ENCODE measurements around the gene IQGAP2.
"Not testable (repeated sequence)": the region's sequence is repeated elsewhere in the genome, so short reads cannot be mapped to it uniquely, and the experiment has no call there.

The IQGAP2 gene

DNA sequence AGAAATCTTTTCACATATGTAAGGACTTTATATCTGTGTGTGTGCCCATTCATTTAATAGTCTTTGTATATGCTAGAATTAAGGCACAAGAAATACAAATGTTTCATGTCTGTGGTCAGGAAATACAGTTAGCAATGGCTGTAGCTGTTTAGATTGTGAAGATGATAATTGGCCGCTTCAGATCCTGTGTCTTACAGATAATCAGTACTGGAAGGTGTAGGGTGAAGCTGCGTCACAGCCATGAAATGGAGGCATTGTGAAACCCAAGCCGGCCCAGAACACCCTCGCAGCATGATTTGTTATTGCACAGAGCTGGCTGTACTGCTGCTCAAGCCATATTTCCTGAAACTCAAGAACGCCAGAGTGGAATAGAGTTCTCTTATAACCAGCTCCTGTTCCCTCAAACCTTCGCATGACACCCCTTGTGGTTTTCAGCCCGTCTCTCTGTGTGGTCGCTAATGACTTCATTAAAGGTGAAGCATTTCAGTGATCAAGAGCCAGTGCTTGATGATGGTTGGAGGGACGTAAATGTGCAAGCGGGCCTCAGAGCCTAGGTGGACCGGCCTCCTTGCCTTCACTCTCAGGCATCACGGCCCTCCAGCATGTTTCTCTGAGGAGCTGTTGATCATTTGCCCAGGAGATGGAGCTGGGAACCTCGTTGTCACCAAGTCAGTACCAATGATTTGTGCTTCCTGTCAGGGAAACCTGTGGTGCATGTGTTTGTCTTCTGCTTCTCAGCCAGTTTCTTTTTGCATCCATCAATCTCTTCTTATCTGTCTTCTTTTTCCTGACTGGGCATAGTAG lies 140.0 kb downstream of the IQGAP2 start:
- DNase-seq (ENCODE audit: low spot score) = no peak

- no peak for DNase-seq (ENCODE audit: low spot score)
These were observed 141.3 kb downstream of the IQGAP2 start for GRCh38 chr5:76544268-76544926.

GRCh38 chr5:76545184-76545583 lies 142.1 kb downstream of the IQGAP2 start:
- DNase-seq (ENCODE audit: low spot score) = no peak

- no peak for DNase-seq (ENCODE audit: low spot score)
These were observed 143.5 kb downstream of the IQGAP2 start for GRCh38 chr5:76546497-76547102.

DNA sequence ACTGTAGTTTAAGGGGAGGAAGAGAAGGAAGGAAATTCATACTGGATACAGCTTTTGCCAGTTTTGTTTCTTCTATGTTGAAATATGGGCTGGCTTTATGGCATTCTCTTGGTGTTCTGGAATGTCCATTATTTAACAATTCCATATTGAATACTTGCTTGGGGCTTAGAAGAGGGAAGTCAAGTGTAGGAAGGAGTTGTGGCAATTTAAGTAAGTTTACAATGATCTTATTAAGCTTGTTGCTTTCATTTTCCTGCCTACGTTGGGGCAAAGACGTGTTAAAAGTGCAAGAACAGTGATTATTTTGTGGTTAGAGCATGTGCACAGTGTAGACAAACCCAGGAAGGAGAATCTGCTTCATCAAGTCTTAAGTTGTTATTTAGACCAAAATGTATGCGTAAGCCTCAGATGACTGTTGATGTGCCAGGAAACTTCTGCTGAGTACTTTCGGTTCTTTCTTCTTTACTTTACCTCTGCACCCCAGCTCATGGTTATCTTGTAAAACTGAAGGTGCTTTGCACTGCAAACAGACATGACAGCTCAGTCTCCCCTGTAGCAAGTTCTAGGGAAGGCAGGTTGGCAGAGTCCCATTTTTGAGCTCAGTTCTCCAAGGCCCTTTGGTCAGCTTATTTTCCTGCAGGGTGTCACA lies 144.3 kb downstream of the IQGAP2 start:
- DNase-seq (ENCODE audit: low spot score) = no peak

GRCh38 chr5:76547891-76548524 lies 144.9 kb downstream of the IQGAP2 start:
- no peak for DNase-seq (ENCODE audit: low spot score)

DNA sequence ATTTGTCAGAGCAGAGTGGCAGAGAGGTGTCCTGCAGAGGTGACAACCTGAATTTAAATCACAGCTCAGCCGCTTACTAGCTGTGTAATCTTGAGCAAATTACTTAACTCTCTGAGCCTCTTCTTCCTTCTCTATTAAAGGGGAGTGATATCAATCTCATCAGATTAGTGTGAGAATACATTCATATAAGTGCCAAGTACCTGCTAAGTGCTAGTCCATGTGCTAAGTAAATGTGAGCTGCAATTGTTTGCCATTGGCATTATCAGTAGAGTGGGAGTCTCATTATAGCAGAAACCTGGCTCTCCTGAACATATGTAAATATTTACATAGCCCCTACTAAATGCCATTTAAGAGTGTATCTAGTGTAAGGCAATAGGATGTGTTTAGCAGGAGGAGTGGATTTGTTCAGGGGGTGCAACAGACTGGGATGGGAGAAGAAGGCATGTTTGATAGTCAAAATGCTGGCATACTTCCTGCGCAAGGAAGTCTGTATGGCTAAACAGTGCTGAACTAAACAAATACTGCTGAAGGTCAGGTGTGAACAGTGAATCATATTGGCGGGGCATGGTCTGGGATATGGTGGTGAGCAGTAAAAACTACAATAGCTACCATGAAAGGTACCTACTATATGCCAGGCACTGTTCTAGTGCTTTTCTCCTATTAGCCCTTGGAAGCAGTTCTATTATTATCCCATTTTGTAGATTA lies 145.6 kb downstream of the IQGAP2 start:
- DNase-seq (ENCODE audit: low spot score) = no peak

- DNase-seq (ENCODE audit: low spot score) = not testable (repeated sequence)
These were observed 147.8 kb downstream of the IQGAP2 start for GRCh38 chr5:76550881-76551280.

- DNase-seq (ENCODE audit: low spot score) = no peak
These were observed 149.5 kb downstream of the IQGAP2 start for GRCh38 chr5:76552546-76552945.

GRCh38 chr5:76553251-76553650 lies 150.2 kb downstream of the IQGAP2 start:
- DNase-seq (ENCODE audit: low spot score) = no peak

- DNase-seq (ENCODE audit: low spot score) = no peak
These were observed 152.0 kb downstream of the IQGAP2 start for GRCh38 chr5:76555114-76555513.

DNA sequence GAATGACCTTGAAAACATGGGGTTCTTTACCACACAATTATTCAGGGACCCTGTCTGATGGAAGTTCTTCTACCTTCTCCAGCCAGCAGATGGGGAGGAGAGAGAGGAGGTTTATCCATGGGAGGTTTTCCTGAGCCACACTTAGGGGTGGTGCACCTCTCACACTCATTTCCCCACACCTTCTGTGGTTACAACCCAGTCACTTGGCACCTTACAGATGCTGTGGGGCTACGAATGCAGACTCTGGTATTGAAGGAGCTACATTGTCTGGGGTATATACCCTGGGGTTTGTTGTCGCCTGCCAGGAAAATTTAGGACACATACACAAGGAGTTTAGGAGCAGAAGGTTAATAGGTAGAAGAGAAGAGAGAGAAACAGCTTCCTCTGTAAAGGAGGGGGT lies 152.6 kb downstream of the IQGAP2 start:
- DNase-seq (ENCODE audit: low spot score) = no peak

DNA sequence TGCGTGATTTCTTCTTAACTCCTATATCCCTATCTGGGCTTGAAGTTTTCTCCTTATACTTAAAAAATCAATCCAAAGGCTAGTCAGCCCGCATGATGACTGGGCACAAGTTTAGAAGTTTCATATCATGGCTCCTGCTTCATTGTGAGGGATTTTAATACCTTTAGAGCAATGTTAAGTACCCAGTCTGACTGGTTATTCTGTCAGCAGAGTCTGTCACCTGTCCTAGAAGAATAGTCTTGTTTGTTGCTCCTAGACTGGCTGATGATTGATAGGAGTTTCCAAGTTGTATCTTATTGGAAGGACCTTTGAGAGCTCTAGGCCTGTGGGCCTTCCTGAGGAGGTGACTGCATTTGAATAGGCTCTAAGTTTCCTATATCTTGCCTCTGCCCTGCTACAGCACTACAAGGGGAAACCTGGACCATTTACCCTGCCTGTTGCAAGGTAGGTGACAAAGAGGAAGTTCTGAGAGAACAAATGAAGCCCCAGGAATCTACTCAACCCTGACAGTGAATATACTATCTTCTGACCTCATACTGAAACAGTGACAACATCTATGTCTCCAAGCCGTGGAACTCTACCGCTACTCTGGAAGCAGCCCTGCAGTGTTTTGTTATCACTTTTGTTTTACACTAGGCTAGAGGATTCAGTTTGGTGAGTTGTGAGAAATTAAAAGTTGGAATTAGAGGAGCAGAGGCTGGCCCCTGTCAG lies 153.6 kb downstream of the IQGAP2 start:
- DNase-seq (ENCODE audit: low spot score) = no peak

- no peak for DNase-seq (ENCODE audit: low spot score)
These were observed 158.1 kb downstream of the IQGAP2 start for GRCh38 chr5:76560952-76561891.

DNA sequence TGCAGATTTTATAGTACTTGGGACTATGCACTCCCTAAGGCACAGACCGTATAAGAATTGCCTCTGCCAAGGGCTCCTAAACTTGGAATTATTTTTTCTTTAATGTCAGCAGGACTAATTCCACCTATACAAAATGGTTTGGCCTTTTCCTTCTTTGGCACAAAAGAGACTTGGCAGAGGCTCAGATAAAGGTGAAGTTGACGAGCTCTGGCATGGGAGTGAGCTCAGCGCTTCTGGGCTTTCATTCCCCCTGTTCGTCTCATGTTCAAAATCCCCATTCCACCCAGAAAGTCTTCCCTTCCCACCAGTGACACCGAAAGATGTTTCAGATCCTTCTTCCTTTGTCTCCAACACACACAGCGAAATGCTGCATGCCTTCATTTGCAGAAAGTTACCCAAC lies 158.9 kb downstream of the IQGAP2 start:
- DNase-seq (ENCODE audit: low spot score) = no peak

DNA sequence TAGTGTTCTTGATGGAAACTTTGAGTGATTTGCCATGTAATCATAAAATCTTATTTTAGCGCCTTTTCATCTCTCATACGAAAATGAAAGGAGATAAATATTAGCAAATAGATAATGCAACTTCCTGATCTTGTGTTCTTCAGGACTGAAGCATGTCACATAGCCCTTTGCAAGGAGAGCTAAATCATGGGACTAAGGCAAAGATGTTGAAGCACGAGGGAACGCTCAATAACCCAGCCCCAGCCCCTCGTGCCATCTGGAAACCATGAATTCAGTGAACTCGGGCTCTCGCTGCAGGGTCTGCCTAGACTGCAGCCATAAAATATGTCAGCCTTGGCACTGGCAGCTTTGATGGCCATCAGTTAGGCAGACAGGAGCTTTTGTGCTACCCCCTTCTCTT lies 161.9 kb downstream of the IQGAP2 start:
- no peak for DNase-seq (ENCODE audit: low spot score)

DNA sequence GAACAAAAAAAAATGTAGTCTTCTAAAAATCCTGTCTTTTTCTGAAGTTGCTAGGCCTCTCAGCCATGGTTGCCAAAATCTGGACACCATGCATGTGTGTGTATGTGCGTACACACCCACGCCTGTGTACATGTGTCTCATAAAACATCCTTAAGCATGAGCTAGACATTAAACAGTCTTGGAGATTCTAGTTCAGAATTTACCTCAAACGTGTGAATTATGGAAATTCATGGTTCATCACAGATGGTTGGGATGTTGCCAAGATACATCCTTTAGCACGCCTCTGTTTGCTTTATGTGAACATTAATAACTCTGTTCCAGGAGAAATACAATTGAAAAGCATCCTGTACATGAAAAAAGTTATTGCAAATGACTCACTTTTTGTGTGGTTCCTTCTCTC lies 167.1 kb downstream of the IQGAP2 start:
- DNase-seq (ENCODE audit: low spot score) = no peak

GRCh38 chr5:76571559-76571958 lies 168.5 kb downstream of the IQGAP2 start:
- no peak for DNase-seq (ENCODE audit: low spot score)

- DNase-seq (ENCODE audit: low spot score) = no peak
These were observed 173.4 kb downstream of the IQGAP2 start for GRCh38 chr5:76576450-76576849.

DNA sequence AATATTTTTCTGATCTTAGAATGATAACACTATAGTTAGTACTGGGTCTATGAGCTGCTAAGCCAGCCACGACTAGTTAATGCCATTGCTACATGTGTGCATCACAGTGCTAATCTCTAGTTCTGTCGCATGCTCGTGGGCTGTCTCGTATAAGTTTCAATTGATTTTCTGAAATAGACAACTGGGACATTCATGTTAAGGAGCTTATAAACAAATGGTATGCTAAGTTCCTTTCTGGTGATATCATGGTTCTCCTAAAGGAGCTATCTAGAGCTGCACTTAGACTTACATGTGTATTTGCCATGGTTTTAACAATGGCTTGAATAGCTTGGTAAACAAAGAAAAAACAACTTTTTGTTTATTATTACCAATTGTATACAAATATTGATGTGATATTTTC lies 173.9 kb downstream of the IQGAP2 start:
- no peak for DNase-seq (ENCODE audit: low spot score)

Data from left forelimb (tissue), 1 donor.